K562 (cell line): ENCODE data around the gene MYLK4. TPM values are rescaled to one million over a fixed set of nuclear protein-coding genes. Genes with fewer than 3 reads are reported as not detected.
A peak's percentile ranks its signal among the peaks of the same experiment; 100 is the strongest.

Experiments used
- C11orf30 ChIP-seq: fragments of 450-650 bp; IDR thresholded peaks from 2 replicates; pipeline ENCODE4 v1.6.1; 2016; ENCODE audit warnings: low read depth, mild to moderate bottlenecking
- CBFA2T3 ChIP-seq: fragments of 450-650 bp; IDR thresholded peaks from 2 replicates; pipeline ENCODE4 v1.6.1; 2017
- CBX8 ChIP-seq: fragments of 200-600 bp; sonication (generic); IDR thresholded peaks from 2 replicates; pipeline ENCODE4 v1.6.1; 2012; ENCODE audit warnings: borderline replicate concordance, mixed run types, low read depth, mild to moderate bottlenecking, moderate library complexity, mixed read lengths, low read length, control low read depth, inconsistent platforms; ENCODE audit not compliant: poor library complexity, severe bottlenecking; ENCODE audit errors: extremely low read depth
- CSDE1 ChIP-seq, 2 experiments: fragments of 450-650 bp; IDR thresholded peaks; 2 replicates each; pipeline ENCODE4 v1.6.1; 2016; ENCODE audit warnings: mild to moderate bottlenecking in 1 of 2
- ELF2 ChIP-seq: fragments of 250-450 bp; sonication (Bioruptor Pico); IDR thresholded peaks from 2 replicates; pipeline ENCODE4 v1.5.0; 2021; ENCODE audit warnings: mild to moderate bottlenecking
- HDAC6 ChIP-seq: IDR thresholded peaks from 2 replicates; pipeline ENCODE4 v1.6.1; 2012; ENCODE audit warnings: low read depth, mild to moderate bottlenecking, control low read depth, inconsistent platforms, low read length, moderate library complexity
- JUND ChIP-seq, 2 experiments: IDR thresholded peaks; 2 replicates in 1 of 2; 3 replicates in 1 of 2; pipeline ENCODE4 v1.6.1; 2011; ENCODE audit warnings: borderline replicate concordance in 2 of 2, low read depth in 2 of 2, low read length in 2 of 2, improper control_type of control experiment in 1 of 2, missing biosample characterization in 1 of 2, missing genetic modification characterization in 1 of 2, missing genetic modification reagents in 1 of 2
- KDM1A ChIP-seq, 2 experiments: fragments of 450-650 bp; IDR thresholded peaks; 2 replicates each; pipeline ENCODE4 v1.6.1; 2016; ENCODE audit warnings: mild to moderate bottlenecking in 2 of 2
- MTA1 ChIP-seq: fragments of 450-650 bp; IDR thresholded peaks from 2 replicates; pipeline ENCODE4 v1.6.1; 2017; ENCODE audit warnings: borderline replicate concordance
- NCOA6 ChIP-seq: fragments of 450-650 bp; IDR thresholded peaks from 2 replicates; pipeline ENCODE4 v1.6.1; 2017; ENCODE audit warnings: mild to moderate bottlenecking
- RAD51 ChIP-seq: fragments of 450-650 bp; IDR thresholded peaks from 2 replicates; pipeline ENCODE4 v1.7.1; 2016; ENCODE audit warnings: low read depth, mild to moderate bottlenecking, borderline replicate concordance
- RCOR1 ChIP-seq, 2 experiments: IDR thresholded peaks; 2 replicates each; pipeline ENCODE4 v1.6.1; 2012; ENCODE audit warnings: low read depth in 2 of 2, low read length in 2 of 2, borderline replicate concordance in 1 of 2, improper control_type of control experiment in 1 of 2
- SETDB1 ChIP-seq: IDR thresholded peaks from one replicate; pipeline ENCODE4 v1.6.1; 2012; ENCODE audit warnings: low read length, control low read depth, inconsistent platforms
- SRSF3 ChIP-seq: fragments of 200-400 bp; formaldehyde crosslinking; IDR thresholded peaks from 2 replicates; pipeline ENCODE4 v1.6.1; 2016; ENCODE audit warnings: mild to moderate bottlenecking, low read length, moderate library complexity; ENCODE audit not compliant: insufficient read depth
- STAT5A ChIP-seq: IDR thresholded peaks from 2 replicates; pipeline ENCODE4 v1.6.1; 2012; ENCODE audit warnings: low read length, inconsistent platforms, borderline replicate concordance
- TSC22D4 ChIP-seq: fragments of 450-650 bp; IDR thresholded peaks from 2 replicates; pipeline ENCODE4 v1.6.1; 2016; ENCODE audit warnings: missing genetic modification characterization, missing biosample characterization, control low read depth
- USF2 ChIP-seq: sonication (generic); formaldehyde crosslinking; IDR thresholded peaks from 2 replicates; pipeline ENCODE4 v1.5.0; 2020; ENCODE audit warnings: missing genetic modification reagents
- VEZF1 ChIP-seq: fragments of 200-800 bp; sonication (Bioruptor generic); IDR thresholded peaks from 2 replicates; pipeline ENCODE4 v1.6.1; 2017; ENCODE audit warnings: missing genetic modification characterization, missing compliant biosample characterization
- ZBTB26 ChIP-seq: fragments of 450-650 bp; formaldehyde crosslinking; IDR thresholded peaks from 2 replicates; pipeline ENCODE4 v1.4.0; 2022; ENCODE audit warnings: missing genetic modification characterization
- ZBTB5 ChIP-seq: fragments of 450-650 bp; IDR thresholded peaks from 2 replicates; pipeline ENCODE4 v1.6.1; 2017; ENCODE audit warnings: antibody characterized with exemption
- ZKSCAN3 ChIP-seq: fragments of 250-450 bp; sonication (Bioruptor Pico); IDR thresholded peaks from 2 replicates; pipeline ENCODE4 v1.4.0; 2020
- ZNF143 ChIP-seq: sonication (generic); formaldehyde crosslinking; IDR thresholded peaks from 2 replicates; pipeline ENCODE4 v1.9.0; 2022; ENCODE audit warnings: mild to moderate bottlenecking, missing genetic modification reagents
- ZNF561 ChIP-seq: fragments of 450-650 bp; formaldehyde crosslinking; conservative IDR thresholded peaks from 2 replicates; pipeline ENCODE4 v1.4.0; 2020; ENCODE audit warnings: mild to moderate bottlenecking, moderate library complexity
- ZNF584 ChIP-seq: fragments of 200-800 bp; sonication (Bioruptor generic); IDR thresholded peaks from 2 replicates; pipeline ENCODE4 v1.6.1; 2016; ENCODE audit warnings: low read depth, mild to moderate bottlenecking, missing genetic modification characterization, missing compliant biosample characterization
- ZNF707 ChIP-seq: fragments of 250-450 bp; sonication (Bioruptor Pico); conservative IDR thresholded peaks from 2 replicates; pipeline ENCODE4 v1.8.0; 2022; ENCODE audit warnings: inconsistent platforms, mild to moderate bottlenecking, moderate library complexity
- polyA plus RNA-seq, 8 experiments: library from polyadenylated mRNA; depleted of rRNA in 4 of 8; stranded (reverse) in 5 of 8; unstranded in 3 of 8; fragments of >200 nt; fragmentation: Nextera tagmentation in 2 of 8; fragmentation: Illumina TruSeq in 1 of 8; extraction: Ambion mirVana in 2 of 8; extraction: Trizol in 1 of 8; gene quantifications; 2 replicates each; pipeline versions ENCODE4 v1.2.1 to v1.2.3, GENCODE V29; 2011 to 2014; ENCODE audit warnings: inconsistent platforms in 1 of 8, missing spikeins in 1 of 8
- total RNA-seq, 7 experiments: library from RNA; depleted of rRNA in 6 of 7; stranded (reverse); fragments of >200 nt in 6 of 7; fragmentation: Illumina TruSeq in 2 of 7; extraction: Trizol in 2 of 7; gene quantifications; 2 replicates each; pipeline versions ENCODE4 v1.2.1 to v1.2.3, GENCODE V29; 2011 to 2021; ENCODE audit warnings: low replicate concordance in 1 of 7

The MYLK4 gene
- total and polyA plus RNA-seq, 9 of the 15 experiments (the other 6 are each of a cell fraction or from before 2014, with no cell fraction given) = 0.01 to 0.15 (median 0.06) TPM

- TF ChIP-seq SETDB1 (no peak), JUND (IDR thresholded peaks at IDR 0.05; ENCODE audit: borderline replicate concordance, low read depth, low read length) (peak; percentile 43; the same call in 1 of the 2 replicates), JUND (tag; IDR thresholded peaks at IDR 0.05; ENCODE audit: borderline replicate concordance, low read depth, low read length) (0 out of 3 replicates have a peak, but pooled peaks have one; percentile 10), VEZF1 (CRISPR knock-in tag) (no peak), KDM1A (IDR thresholded peaks at IDR 0.05) (no peak), CSDE1 (IDR thresholded peaks at IDR 0.05) (no peak), TSC22D4 (no peak), RAD51 (no peak), ZNF143 (no peak), ZBTB5 (no peak), ZNF707 (CRISPR knock-in tag) (no peak), CBX8 (no peak), ZNF584 (CRISPR knock-in tag) (no peak), RCOR1 (IDR thresholded peaks at IDR 0.05; ENCODE audit: borderline replicate concordance in 1 of 2, low read depth in 2 of 2, low read length in 2 of 2) (no peak; a peak in 1 of 4 replicates), ELF2 (CRISPR knock-in tag) (no peak), MTA1 (no peak), C11orf30 (no peak), ZKSCAN3 (CRISPR knock-in tag) (no peak), CBFA2T3 (0 out of 2 replicates have a peak, but pooled peaks have one; percentile 31), ZNF561 (CRISPR knock-in tag) (no peak), STAT5A (no peak), SRSF3 (no peak), ZBTB26 (0 out of 2 replicates have a peak, but pooled peaks have one; percentile 50), NCOA6 (no peak), USF2 (CRISPR knock-in tag) (no peak), HDAC6 (no peak)
Measured at GRCh38 chr6:2725999-2726567, 24.6 kb downstream of the MYLK4 start (continued).
